Activated CD4-positive, alpha-beta T cell treated with anti-CD3 and anti-CD28 coated beads, Interleukin-2, Interleukin-6, amounts not matched to agents 100 ng/mL and 50 ng/mL, durations not matched to agents 16 hours and 8 hours (primary cell): Measurements from ENCODE around the gene SH3TC2.

ENCODE experiments used
- DNase-seq: peaks from one replicate; pipeline ENCODE4 v3.0.0-alpha.2; 2020

Gene SH3TC2

GRCh38 chr5:148967783-148968182 is 95.1 kb downstream of the SH3TC2 start:
- no peak for DNase-seq

- DNase-seq = no peak
Measured at GRCh38 chr5:148966938-148967337, 95.9 kb downstream of the SH3TC2 start.

GRCh38 chr5:148966348-148966747 is 96.5 kb downstream of the SH3TC2 start:
- no peak for DNase-seq

- no peak for DNase-seq
Measured at GRCh38 chr5:148965511-148966265, 97.2 kb downstream of the SH3TC2 start.

GRCh38 chr5:148963664-148964063 is 99.2 kb downstream of the SH3TC2 start:
- no peak for DNase-seq

- no peak for DNase-seq
Measured at GRCh38 chr5:148962761-148963324, 100.0 kb downstream of the SH3TC2 start.

- DNase-seq = no peak
Measured at GRCh38 chr5:148962200-148962550, 100.7 kb downstream of the SH3TC2 start.

- DNase-seq = no peak
Measured at GRCh38 chr5:148961261-148962199, 101.3 kb downstream of the SH3TC2 start.

GRCh38 chr5:148960070-148960769 is 102.6 kb downstream of the SH3TC2 start:
- no peak for DNase-seq

GRCh38 chr5:148957591-148958202 is 105.2 kb downstream of the SH3TC2 start:
- DNase-seq = peak; percentile 53

GRCh38 chr5:148956477-148957385 is 106.1 kb downstream of the SH3TC2 start:
- DNase-seq = no peak
